Fibroblast of mammary gland (primary cell): ENCODE data around the gene TMEM81.

Experiments
- DNase-seq: peaks from one replicate; pipeline ENCODE4 v3.0.0-alpha.2; 2010; ENCODE audit warnings: low read depth
- H3K4me3 ChIP-seq: 2 replicates; pipeline ENCODE4 v1.5.1; 2011; ENCODE audit warnings: low read depth, mild to moderate bottlenecking, low read length, moderate library complexity; ENCODE audit not compliant: control insufficient read depth
- TF ChIP-seq, protein P1 (sequence below): conservative IDR thresholded peaks from 2 replicates; pipeline ENCODE4 v1.5.1; 2011; ENCODE audit warnings: low read depth, low read length, inconsistent platforms; ENCODE audit not compliant: control insufficient read depth, insufficient read depth

The TMEM81 gene

DNA sequence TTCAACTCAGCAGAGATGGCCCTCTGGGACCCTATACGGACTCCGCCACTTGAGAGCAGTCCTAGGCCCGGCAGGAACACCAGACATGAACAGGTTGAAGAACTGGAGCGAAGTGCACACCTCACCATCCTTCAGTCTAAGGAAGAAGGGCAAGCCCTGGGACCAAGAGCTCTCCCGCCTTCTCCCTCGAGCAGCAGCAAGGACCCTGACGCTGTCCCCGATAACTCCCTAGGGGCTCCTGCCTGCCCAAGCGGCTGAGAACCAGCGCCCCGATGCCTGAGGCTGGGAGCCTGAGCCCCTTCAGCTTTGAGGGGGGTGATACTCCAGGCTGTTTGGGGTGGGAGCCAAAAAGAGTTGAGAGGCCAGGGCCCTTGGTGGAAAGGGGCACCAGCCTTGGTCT, 10.2 kb downstream of the TMEM81 start:
- no peak overlapping the region for H3K4me3 ChIP-seq
- TF ChIP-seq, protein P1, sequence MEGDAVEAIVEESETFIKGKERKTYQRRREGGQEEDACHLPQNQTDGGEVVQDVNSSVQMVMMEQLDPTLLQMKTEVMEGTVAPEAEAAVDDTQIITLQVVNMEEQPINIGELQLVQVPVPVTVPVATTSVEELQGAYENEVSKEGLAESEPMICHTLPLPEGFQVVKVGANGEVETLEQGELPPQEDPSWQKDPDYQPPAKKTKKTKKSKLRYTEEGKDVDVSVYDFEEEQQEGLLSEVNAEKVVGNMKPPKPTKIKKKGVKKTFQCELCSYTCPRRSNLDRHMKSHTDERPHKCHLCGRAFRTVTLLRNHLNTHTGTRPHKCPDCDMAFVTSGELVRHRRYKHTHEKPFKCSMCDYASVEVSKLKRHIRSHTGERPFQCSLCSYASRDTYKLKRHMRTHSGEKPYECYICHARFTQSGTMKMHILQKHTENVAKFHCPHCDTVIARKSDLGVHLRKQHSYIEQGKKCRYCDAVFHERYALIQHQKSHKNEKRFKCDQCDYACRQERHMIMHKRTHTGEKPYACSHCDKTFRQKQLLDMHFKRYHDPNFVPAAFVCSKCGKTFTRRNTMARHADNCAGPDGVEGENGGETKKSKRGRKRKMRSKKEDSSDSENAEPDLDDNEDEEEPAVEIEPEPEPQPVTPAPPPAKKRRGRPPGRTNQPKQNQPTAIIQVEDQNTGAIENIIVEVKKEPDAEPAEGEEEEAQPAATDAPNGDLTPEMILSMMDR, result no peak
- no peak for DNase-seq

DNA sequence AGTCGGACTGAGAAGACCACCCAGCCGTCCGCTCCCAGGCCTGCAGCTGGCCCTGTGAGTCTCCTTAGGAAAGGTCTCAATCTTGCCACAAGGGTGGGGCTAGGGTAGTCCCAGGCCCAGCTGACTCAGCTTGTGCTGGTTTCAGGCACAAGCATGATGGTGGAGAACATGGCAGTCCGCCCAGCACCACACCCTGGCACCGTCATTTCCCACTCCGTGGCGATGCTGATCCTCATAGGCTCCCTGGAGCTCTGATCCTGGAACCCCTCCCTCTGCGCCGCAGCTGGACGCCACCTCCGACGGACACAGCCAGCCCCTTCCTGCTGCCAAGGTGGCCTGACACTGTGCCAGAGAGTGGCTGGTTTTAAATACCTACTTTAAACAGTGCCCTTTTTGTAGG, 10.7 kb downstream of the TMEM81 start:
- DNase-seq, result peak; percentile 54
- H3K4me3 ChIP-seq, result no peak overlapping the region
- TF ChIP-seq, protein P1, result no peak

DNA sequence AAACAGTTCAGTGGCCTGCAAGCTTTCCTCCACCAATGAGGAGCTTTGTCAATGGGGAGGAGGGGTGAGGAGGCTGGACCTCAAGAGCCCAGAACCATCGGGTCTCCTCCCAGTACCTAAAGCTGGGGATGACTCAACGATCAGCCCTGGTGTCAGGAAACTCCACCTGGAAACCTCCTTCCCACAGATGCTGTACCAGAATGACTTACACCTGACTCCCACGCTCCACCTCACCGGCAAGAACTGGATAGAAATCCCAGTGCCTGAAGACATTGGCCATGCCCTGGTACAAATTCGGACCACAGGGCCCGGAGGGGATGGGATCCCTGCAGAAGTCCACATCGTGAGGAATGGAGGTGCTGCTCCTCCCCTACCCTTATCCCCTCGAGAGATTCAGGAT, 11.4 kb downstream of the TMEM81 start:
- no peak overlapping the region for H3K4me3 ChIP-seq
- TF ChIP-seq, protein P1, result no peak
- DNase-seq, result no peak

DNA sequence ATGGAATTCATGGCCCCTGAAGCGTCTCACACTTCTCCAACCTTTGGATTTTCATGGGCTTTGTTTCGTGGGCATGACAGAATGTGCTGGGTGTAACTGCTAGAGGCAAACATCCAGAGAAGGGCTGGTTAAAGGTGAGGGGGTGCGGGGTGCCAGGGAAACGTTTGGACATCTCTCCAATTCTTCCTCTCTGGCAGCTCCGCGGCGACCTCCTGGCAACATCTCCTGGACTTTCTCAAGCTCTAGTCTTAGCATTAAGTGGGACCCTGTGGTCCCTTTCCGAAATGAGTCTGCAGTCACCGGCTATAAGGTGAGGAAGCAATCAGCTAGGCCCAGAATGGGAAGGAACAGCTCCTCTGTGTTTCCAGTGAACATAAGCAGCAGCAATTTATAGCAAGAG, 12.0 kb downstream of the TMEM81 start:
- no peak overlapping the region for H3K4me3 ChIP-seq
- no peak for DNase-seq
- TF ChIP-seq, protein P1, result no peak

DNA sequence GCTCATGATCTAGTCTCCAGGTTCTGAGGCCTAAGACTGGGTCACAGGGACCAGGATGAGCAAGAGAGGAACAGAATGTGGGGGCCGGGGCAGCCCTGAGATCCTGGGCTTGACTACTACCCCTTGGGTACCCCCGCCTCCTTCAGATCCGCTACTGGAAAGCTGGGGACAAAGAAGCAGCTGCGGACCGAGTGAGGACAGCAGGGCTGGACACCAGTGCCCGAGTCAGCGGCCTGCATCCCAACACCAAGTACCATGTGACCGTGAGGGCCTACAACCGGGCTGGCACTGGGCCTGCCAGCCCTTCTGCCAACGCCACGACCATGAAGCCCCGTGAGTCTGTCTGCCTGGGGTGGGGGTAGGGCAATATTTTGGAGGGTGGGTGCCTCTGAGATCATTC, 12.5 kb downstream of the TMEM81 start:
- no peak overlapping the region for H3K4me3 ChIP-seq
- DNase-seq, result no peak
- TF ChIP-seq, protein P1, result no peak

DNA sequence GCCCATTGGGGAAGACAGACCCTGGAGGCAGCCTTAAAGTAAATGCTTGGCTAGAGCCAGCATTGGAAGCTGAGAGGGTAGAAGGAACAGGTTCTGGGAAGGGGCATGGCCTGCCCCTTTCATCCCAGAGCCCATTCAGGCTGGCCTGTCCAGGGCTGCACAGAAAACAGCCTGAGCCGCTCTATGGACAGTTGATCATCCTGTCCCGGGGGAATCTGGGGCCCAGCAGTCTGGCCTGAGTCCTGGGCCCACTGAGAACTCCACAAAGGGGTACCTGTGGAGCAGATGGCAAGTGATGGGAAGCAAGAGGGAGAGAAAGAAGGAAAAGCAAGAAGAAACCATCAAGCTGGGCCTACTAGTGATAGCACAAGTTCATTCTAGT, 13.2 kb downstream of the TMEM81 start:
- H3K4me3 ChIP-seq, result no peak overlapping the region
- no peak for DNase-seq
- TF ChIP-seq, protein P1, result no peak

DNA sequence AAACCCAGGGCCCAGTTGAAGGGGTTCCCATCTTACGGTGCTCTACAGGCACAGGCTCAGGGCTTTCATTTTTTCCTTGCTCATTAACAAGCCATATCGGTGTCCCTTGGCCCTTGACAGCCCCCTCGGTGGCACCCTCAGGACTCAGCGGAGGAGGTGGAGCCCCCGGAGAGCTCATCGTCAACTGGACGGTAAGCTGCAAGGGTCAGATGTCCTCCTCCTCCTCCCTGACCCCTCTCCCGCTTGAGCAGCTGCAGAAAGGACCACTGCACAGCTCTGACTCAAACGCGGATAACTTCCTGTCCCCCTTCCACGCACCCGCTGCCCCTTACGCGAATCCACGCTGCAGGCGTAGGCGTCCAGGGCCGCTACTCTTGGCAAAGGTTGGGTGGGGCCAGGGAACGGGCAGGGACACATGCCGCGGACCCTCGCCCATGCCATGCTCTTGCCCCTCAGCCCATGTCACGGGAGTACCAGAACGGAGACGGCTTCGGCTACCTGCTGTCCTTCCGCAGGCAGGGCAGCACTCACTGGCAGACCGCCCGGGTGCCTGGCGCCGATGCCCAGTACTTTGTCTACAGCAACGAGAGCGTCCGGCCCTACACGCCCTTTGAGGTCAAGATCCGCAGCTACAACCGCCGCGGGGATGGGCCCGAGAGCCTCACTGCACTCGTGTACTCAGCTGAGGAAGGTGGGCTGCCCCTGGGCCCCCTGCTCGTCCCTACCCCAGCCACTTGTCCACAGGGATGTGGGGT, 14.7 kb downstream of the TMEM81 start:
- TF ChIP-seq, protein P1, result no peak
- no peak overlapping the region for H3K4me3 ChIP-seq
- no peak for DNase-seq
